ENCODE results near the gene PPP2R2C. TPM values are rescaled to one million over a fixed set of nuclear protein-coding genes. Genes with fewer than 3 reads are reported as not detected.
A peak's percentile ranks its signal among the peaks of the same experiment; 100 is the strongest.

PPP2R2C gene
- total and polyA plus RNA-seq, 2 experiments from 2014 or later: 1.3 to 9.2 TPM

DNA sequence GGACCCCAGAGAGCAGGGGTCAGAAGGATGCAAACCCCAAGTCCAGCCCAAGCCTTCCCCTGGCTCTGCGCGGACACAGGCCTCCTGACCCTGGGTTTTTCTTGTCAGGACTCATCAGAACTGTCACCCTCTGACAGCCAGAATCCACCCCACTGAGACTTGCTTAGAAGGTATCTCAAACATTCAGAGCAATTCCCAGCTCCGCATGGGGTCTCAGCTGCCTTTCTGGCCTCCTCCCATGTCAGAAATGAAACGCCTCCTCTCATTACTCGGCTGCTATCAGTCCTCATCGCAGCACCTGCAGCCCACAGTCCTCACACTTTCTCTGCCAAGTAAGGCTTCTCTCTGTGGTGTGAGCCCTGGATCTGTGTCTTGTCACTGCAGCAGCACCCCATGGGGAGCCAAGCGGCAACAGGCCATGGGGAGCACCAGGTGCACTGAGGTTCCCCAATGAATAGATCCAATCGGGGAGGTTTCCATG lies 105.0 kb downstream of the PPP2R2C start:
- Mint-ChIP-seq H3K4me1 (peaks cover 27% of the 10 kb centered on the region), H3K27me3 (ENCODE audit: insufficient read depth, low read depth, poor library complexity) (peaks cover 12% of the 10 kb centered on the region), H3K4me3 (no peak overlapping the region), H3K9me3 (no peaks in the 10 kb centered on the region; the same call in 1 of the 3 replicates), H3K36me3 (ENCODE audit: low read depth) (no peaks in the 10 kb centered on the region), H3K27ac (no peak overlapping the region)
- H3K27me3 ChIP-seq (ENCODE audit: insufficient read depth): no peaks in the 10 kb centered on the region
- H3K4me2 ChIP-seq: no peak overlapping the region
- H3K79me2 ChIP-seq (replicated peaks; ENCODE audit: insufficient read depth): no peaks in the 10 kb centered on the region
- H3K4me1 ChIP-seq (ENCODE audit: insufficient read depth): peaks cover 9% of the 10 kb centered on the region; the same call in 1 of the 2 replicates
- H2AFZ ChIP-seq: no peak overlapping the region
- no peak for TF ChIP-seq REST (IDR thresholded peaks at IDR 0.05; ENCODE audit: unreplicated experiment)
- TF ChIP-seq, protein P1, sequence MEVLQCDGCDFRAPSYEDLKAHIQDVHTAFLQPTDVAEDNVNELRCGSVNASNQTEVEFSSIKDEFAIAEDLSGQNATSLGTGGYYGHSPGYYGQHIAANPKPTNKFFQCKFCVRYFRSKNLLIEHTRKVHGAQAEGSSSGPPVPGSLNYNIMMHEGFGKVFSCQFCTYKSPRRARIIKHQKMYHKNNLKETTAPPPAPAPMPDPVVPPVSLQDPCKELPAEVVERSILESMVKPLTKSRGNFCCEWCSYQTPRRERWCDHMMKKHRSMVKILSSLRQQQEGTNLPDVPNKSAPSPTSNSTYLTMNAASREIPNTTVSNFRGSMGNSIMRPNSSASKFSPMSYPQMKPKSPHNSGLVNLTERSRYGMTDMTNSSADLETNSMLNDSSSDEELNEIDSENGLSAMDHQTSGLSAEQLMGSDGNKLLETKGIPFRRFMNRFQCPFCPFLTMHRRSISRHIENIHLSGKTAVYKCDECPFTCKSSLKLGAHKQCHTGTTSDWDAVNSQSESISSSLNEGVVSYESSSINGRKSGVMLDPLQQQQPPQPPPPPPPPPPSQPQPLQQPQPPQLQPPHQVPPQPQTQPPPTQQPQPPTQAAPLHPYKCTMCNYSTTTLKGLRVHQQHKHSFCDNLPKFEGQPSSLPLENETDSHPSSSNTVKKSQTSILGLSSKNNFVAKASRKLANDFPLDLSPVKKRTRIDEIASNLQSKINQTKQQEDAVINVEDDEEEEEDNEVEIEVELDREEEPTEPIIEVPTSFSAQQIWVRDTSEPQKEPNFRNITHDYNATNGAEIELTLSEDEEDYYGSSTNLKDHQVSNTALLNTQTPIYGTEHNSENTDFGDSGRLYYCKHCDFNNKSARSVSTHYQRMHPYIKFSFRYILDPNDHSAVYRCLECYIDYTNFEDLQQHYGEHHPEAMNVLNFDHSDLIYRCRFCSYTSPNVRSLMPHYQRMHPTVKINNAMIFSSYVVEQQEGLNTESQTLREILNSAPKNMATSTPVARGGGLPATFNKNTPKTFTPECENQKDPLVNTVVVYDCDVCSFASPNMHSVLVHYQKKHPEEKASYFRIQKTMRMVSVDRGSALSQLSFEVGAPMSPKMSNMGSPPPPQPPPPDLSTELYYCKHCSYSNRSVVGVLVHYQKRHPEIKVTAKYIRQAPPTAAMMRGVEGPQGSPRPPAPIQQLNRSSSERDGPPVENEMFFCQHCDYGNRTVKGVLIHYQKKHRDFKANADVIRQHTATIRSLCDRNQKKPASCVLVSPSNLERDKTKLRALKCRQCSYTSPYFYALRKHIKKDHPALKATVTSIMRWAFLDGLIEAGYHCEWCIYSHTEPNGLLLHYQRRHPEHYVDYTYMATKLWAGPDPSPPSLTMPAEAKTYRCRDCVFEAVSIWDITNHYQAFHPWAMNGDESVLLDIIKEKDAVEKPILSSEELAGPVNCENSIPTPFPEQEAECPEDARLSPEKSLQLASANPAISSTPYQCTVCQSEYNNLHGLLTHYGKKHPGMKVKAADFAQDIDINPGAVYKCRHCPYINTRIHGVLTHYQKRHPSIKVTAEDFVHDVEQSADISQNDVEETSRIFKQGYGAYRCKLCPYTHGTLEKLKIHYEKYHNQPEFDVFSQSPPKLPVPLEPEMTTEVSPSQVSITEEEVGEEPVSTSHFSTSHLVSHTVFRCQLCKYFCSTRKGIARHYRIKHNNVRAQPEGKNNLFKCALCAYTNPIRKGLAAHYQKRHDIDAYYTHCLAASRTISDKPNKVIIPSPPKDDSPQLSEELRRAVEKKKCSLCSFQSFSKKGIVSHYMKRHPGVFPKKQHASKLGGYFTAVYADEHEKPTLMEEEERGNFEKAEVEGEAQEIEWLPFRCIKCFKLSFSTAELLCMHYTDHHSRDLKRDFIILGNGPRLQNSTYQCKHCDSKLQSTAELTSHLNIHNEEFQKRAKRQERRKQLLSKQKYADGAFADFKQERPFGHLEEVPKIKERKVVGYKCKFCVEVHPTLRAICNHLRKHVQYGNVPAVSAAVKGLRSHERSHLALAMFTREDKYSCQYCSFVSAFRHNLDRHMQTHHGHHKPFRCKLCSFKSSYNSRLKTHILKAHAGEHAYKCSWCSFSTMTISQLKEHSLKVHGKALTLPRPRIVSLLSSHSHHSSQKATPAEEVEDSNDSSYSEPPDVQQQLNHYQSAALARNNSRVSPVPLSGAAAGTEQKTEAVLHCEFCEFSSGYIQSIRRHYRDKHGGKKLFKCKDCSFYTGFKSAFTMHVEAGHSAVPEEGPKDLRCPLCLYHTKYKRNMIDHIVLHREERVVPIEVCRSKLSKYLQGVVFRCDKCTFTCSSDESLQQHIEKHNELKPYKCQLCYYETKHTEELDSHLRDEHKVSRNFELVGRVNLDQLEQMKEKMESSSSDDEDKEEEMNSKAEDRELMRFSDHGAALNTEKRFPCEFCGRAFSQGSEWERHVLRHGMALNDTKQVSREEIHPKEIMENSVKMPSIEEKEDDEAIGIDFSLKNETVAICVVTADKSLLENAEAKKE (CRISPR knock-in tag; IDR thresholded peaks at IDR 0.05): no peak
- TF ChIP-seq JUNB (IDR thresholded peaks at IDR 0.05; ENCODE audit: unreplicated experiment): no peak
- no peak for TF ChIP-seq STAT1 (IDR thresholded peaks at IDR 0.05; ENCODE audit: unreplicated experiment)
- TF ChIP-seq NANOG (IDR thresholded peaks at IDR 0.05; ENCODE audit: borderline replicate concordance): no peak
- TF ChIP-seq POLR2AphosphoS5 (IDR thresholded peaks at IDR 0.05; ENCODE audit: low read depth): no peak
- TF ChIP-seq CTCF (conservative IDR thresholded peaks at IDR 0.05; ENCODE audit: low read depth in 2 of 2): no peak
- TF ChIP-seq, protein P2, sequence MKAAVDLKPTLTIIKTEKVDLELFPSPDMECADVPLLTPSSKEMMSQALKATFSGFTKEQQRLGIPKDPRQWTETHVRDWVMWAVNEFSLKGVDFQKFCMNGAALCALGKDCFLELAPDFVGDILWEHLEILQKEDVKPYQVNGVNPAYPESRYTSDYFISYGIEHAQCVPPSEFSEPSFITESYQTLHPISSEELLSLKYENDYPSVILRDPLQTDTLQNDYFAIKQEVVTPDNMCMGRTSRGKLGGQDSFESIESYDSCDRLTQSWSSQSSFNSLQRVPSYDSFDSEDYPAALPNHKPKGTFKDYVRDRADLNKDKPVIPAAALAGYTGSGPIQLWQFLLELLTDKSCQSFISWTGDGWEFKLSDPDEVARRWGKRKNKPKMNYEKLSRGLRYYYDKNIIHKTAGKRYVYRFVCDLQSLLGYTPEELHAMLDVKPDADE (IDR thresholded peaks at IDR 0.05): no peak
- no peak for TF ChIP-seq EZH2 (IDR thresholded peaks at IDR 0.05; ENCODE audit: low read depth, unreplicated experiment)
- TF ChIP-seq ZNF331 (CRISPR knock-in tag; IDR thresholded peaks at IDR 0.05; ENCODE audit: low read depth): no peak
- no peak for TF ChIP-seq ZNF114 (CRISPR knock-in tag; IDR thresholded peaks at IDR 0.05)
- TF ChIP-seq CREB1 (CRISPR knock-in tag; IDR thresholded peaks at IDR 0.05; ENCODE audit: low read depth): no peak
- no peak for TF ChIP-seq EZH2phosphoT487 (IDR thresholded peaks at IDR 0.05; ENCODE audit: unreplicated experiment)
- H3F3A ChIP-seq (replicated peaks; ENCODE audit: low read depth): no peaks in the 10 kb centered on the region
- DNase-seq (ENCODE audit: low spot score): peak; percentile 82
- H3K36me3 ChIP-seq (ENCODE audit: insufficient read depth): no peaks in the 10 kb centered on the region
- H4K20me1 ChIP-seq (replicated peaks; ENCODE audit: insufficient read depth): no peaks in the 10 kb centered on the region
- ATAC-seq: peak; percentile 33
- no peak overlapping the region for H3K4me3 ChIP-seq
- H3K27ac ChIP-seq (ENCODE audit: low read depth): no peak overlapping the region
- no peaks in the 10 kb centered on the region for H3K9me2 ChIP-seq (ENCODE audit: insufficient read depth)

Data from GM23338 (cell line).